AG04449 (cell line): Measurements from ENCODE around the gene TBC1D19.
"Not testable (repeated sequence)": the region's sequence is repeated elsewhere in the genome, so short reads cannot be mapped to it uniquely, and the experiment has no call there.

Source experiments
- CTCF ChIA-PET: fragments of 350-600 bp; formaldehyde crosslinking; extraction: SDS; loops from one replicate; lab custom pipeline; 2021; ENCODE audit warnings: antibody characterized with exemption; lab: Yijun Ruan, JAX
- POLR2A ChIA-PET: fragments of 400-600, 350-600 bp; formaldehyde crosslinking; extraction: SDS; loops from one replicate; lab custom pipeline; 2020; ENCODE audit warnings: antibody characterized with exemption, inconsistent platforms; lab: Yijun Ruan, JAX
- DNase-seq: peaks from one replicate; pipeline ENCODE4 v3.0.0-alpha.2; 2010; ENCODE audit warnings: low read depth, low spot score
- H3K4me3 ChIP-seq: 2 replicates; pipeline ENCODE4 v1.5.1; 2011; ENCODE audit warnings: low read depth, mild to moderate bottlenecking, control low read depth, low read length
- TF ChIP-seq, protein P1 (sequence below): IDR thresholded peaks from one replicate; pipeline ENCODE4 v1.5.1; 2011; ENCODE audit warnings: mild to moderate bottlenecking, moderate library complexity, low read length, control low read depth, inconsistent platforms; ENCODE audit not compliant: insufficient read depth; ENCODE audit errors: missing control alignments

Gene TBC1D19, protein sequence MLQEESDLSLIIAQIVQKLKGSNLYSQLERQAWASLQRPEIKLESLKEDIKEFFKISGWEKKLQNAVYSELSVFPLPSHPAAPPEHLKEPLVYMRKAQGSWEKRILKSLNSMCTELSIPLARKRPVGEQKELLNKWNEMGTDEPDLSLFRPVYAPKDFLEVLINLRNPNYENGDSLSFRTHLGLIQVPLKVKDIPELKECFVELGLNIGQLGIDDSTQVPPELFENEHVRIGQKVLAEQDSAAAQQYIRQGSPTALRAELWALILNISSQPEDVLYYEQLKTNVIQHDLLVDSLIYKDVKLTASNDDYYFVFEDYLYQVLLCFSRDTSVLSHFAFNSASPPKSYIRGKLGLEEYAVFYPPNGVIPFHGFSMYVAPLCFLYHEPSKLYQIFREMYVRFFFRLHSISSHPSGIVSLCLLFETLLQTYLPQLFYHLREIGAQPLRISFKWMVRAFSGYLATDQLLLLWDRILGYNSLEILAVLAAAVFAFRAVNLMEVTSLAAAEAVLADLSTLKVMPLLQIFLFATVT

GRCh38 chr4:26583865-26584652, at the start of gene TBC1D19:
TSS of gene TBC1D19 (plus strand) at chr4:26584084. CDS start at chr4:26584194, 110 bp downstream.
- peak within 1 kb of the TSS; percentile 83 for H3K4me3 ChIP-seq
- DNase-seq: peak; percentile 40
- TF ChIP-seq, protein P1, sequence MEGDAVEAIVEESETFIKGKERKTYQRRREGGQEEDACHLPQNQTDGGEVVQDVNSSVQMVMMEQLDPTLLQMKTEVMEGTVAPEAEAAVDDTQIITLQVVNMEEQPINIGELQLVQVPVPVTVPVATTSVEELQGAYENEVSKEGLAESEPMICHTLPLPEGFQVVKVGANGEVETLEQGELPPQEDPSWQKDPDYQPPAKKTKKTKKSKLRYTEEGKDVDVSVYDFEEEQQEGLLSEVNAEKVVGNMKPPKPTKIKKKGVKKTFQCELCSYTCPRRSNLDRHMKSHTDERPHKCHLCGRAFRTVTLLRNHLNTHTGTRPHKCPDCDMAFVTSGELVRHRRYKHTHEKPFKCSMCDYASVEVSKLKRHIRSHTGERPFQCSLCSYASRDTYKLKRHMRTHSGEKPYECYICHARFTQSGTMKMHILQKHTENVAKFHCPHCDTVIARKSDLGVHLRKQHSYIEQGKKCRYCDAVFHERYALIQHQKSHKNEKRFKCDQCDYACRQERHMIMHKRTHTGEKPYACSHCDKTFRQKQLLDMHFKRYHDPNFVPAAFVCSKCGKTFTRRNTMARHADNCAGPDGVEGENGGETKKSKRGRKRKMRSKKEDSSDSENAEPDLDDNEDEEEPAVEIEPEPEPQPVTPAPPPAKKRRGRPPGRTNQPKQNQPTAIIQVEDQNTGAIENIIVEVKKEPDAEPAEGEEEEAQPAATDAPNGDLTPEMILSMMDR: no peak
- POLR2A ChIA-PET: interaction anchor here (0.5 to 1.8 kb wide), 2 partner anchors 16 to 915 kb away, joined by 4 to 12 read pairs; no protein-coding TSS in a partner anchor
- CTCF ChIA-PET: interaction anchor here (0.9 to 2.7 kb wide), 5 partner anchors 9 to 137 kb away, joined by 3 to 14 read pairs (median 3); no protein-coding TSS in a partner anchor

- TF ChIP-seq, protein P1: no peak
- no peak for DNase-seq
- ChIA-PET CTCF (interaction anchor here (1.0 kb wide), 1 partner anchor 20 kb away, joined by 3 read pairs; no protein-coding TSS in a partner anchor), POLR2A (no interaction called here)
- no peak overlapping the region for H3K4me3 ChIP-seq
Observed at GRCh38 chr4:26542991-26543390, 40.9 kb upstream of the TBC1D19 start.

DNA sequence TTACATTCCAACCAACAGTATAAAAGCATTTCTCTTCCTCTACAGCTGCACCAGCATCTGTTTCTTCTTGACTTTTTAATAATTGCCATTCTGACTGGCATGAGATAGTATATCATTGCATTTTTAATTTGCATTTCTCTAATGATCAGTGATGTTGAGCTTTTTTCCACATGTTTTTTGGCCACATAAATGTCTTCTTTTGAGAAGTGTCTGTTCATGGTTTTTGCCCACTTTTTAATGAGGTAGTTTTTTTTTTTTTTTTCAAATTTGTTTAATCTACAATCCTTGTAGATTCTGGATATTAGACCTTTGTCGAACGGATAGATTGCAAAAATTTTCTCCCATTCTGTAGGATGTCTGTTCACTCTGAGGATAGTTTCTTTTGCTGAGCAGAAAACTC, 39.5 kb upstream of the TBC1D19 start:
- TF ChIP-seq, protein P1: no peak
- ChIA-PET POLR2A (no interaction called here), CTCF (no interaction called here)
- no peak overlapping the region for H3K4me3 ChIP-seq
- no peak for DNase-seq

DNA sequence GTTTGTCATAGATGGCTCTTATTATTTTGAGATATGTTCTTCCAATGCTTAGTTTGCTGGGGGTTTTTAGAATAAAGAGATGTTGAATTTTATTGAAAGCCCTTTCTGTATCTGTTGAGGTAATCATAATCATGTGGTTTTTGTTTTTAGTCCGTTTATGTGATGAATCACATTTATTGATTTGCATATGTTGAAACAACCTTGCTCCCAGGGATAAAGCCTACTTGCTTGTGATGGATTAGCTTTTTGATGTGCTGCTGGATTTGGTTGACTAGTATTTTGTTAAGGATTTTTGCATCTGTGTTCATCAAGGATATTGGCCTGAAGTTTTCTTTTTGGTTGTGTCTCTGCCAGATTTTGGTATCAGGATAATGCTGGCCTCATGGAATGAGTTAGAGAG, 35.5 kb upstream of the TBC1D19 start:
- H3K4me3 ChIP-seq, DNase-seq, POLR2A ChIA-PET: not testable (repeated sequence)
- CTCF ChIA-PET: interaction anchor here (0.6 kb wide), 1 partner anchor 9 kb away, joined by 3 read pairs; no protein-coding TSS in a partner anchor

DNA sequence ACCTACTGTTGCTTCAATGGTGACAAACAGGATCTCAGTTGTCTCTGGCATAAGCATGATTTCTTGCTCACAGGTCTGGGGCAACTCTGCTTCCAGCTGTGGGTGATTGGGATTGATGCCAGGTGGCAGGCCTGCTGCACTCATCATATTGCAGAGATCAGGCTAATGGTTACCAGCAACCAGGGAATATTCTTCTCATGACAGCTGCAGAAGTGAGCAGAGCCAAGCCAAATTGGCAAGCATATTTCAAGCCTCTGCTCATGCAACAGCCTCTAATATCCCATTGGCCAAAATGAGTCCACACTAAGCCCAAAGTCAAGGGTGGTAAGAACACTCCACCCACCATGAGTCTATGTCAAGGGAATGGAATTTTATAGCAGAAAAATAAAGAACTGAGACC, 26.7 kb upstream of the TBC1D19 start:
- ChIA-PET POLR2A (interaction anchor here (0.9 to 2.2 kb wide), 2 partner anchors 11 to 34 kb away, joined by 3 to 14 read pairs; no protein-coding TSS in a partner anchor), CTCF (no interaction called here)
- H3K4me3 ChIP-seq: no peak overlapping the region
- DNase-seq: peak; percentile 98
- TF ChIP-seq, protein P1: no peak

- ChIA-PET POLR2A (interaction anchor here (2.2 kb wide), 1 partner anchor 10 kb away, joined by 14 read pairs; no protein-coding TSS in a partner anchor), CTCF (no interaction called here)
- TF ChIP-seq, protein P1: no peak
- H3K4me3 ChIP-seq: no peak overlapping the region
- no peak for DNase-seq
Observed at GRCh38 chr4:26558166-26558895, 25.6 kb upstream of the TBC1D19 start.
